NCI-H2196 treated with DMSO at 0.1 percent for 48 hours (cell line): ENCODE data around the gene MED26.
A peak's percentile ranks its signal among the peaks of the same experiment; 100 is the strongest.

ENCODE experiments used
- DNase-seq: peaks from one replicate; lab custom pipeline; 2025; ENCODE audit not compliant: unreplicated experiment; lab: John Stamatoyannopoulos, UW

MED26 gene

DNA sequence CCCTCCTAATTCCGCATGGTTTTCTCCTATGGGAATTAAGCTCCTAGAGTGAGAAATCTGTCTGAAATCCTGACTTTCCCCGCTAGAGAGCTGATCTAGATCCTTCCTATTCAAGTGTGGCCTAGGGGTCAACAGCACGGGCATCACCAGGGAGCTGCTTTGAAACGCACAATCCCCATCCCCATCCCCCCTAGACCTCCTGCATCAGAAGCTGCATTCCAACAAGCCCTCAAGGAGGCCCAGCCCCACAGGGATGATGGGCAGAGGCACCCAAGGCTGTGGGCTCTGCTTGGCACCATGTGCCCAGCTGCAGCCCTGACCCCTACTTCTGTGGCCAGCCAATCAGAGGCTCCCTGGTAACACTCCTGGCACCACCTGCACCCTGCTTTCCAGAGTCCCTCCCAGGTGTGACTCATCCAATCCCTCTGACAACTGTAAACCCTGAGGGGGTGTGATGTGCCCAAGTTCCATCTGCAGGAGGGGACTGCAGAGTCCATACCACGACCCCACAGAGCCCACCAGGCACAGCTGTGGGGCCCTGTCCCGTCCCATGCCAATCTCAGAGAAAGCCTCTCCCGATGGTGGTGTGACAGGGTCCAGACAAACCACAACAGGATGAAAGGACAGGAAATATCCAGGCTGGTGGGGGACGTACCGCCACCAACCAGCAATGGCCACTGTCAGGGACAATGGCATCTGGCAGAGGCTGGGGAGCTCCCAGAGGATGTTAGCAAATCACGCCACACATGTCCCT, 36.0 kb downstream of the MED26 start:
- DNase-seq = no peak

DNA sequence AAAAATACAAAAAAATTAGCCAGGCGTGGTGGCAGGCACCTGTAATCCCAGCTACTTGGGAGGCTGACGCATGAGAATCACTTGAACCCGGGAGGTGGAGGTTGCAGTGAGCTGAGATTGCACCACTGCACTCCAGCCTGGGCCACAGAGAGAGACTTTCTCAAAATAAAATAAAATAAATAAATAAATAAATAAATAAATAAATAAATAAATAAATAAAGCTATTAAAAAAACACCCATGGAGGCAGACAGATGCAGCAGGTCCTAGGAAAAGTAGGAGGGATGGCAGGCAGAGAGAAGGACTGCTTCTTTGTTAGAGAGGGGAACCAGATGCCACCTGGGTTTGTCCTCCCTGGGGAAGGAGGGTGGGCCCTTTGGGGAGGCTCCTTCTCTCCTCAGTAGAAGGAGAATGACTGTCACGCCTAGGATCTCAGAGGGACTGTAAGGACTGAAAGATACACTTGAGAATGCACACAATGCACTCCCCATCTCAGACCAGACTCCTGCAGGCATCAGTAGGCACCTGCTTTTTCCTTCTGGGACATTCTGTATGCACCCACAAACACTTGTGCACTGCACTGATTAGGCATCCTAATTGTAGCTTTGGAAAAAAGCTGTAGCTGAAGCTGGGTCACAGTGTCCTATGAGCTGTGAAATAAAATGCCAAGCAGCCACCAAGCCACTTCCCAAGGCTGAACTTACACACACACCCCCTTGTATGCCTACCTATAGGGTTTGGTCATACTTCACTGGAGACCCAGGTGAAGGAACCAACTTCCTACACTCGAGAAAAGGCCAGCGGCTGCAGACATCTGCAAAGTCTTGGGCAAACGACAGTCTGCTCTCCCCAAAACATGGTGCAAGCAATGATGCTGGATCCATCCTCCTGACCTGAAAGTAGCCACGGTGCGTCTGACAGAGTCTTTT, 36.9 kb downstream of the MED26 start:
- DNase-seq = no peak

DNA sequence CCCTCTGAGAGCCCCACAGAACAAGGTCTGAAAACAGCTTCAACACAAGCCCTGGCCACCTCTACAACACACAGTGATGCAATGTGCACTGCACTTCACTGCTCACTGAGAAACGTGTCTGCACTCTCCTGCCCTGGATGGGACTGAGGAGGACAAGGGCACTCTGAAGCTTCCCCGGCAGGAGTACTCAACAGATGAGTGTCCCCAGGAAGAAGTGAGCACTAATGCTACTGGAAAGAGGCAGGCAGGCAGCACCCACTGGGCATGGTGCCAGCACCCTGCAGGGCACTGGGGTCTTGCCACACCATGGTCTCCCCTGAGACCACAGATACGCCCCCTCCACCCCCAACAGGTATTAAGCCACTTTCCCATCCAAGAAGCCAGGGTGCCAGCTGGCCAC, 38.1 kb downstream of the MED26 start:
- DNase-seq = no peak

DNA sequence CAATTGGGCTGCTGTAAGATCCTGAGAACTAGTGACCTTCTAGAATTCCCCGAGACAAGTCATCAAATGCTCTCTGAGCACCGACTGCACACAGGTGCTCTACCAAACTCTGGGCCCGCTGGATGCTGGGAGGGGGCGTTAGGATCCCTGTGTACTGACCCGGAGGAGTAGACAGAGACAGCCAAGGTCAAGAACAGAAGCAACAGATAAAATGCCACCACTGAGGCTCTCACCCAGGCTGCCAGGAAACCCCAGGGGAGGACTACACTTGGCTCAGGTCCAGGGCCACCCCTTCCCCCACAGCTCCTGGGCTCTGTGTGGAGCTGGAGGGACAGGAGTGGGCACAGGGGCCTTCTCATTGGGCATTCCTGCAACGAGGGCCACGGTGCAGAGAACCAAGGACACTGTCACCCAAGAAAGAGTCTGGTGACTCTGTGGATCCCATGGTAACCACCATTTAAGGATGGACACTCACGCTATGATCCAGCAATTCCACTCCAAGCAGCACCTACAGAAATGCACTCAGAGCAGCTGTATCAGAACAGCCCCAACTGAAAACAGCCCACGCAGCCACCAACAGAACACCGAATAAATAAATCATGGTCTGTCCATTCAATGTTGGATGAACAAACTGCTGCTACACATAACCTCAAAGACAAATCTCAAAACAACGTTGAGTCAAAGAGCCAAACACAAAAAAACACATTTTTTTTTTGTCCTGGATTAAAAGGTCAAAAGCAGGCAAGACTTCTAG, 39.0 kb downstream of the MED26 start:
- no peak for DNase-seq

DNA sequence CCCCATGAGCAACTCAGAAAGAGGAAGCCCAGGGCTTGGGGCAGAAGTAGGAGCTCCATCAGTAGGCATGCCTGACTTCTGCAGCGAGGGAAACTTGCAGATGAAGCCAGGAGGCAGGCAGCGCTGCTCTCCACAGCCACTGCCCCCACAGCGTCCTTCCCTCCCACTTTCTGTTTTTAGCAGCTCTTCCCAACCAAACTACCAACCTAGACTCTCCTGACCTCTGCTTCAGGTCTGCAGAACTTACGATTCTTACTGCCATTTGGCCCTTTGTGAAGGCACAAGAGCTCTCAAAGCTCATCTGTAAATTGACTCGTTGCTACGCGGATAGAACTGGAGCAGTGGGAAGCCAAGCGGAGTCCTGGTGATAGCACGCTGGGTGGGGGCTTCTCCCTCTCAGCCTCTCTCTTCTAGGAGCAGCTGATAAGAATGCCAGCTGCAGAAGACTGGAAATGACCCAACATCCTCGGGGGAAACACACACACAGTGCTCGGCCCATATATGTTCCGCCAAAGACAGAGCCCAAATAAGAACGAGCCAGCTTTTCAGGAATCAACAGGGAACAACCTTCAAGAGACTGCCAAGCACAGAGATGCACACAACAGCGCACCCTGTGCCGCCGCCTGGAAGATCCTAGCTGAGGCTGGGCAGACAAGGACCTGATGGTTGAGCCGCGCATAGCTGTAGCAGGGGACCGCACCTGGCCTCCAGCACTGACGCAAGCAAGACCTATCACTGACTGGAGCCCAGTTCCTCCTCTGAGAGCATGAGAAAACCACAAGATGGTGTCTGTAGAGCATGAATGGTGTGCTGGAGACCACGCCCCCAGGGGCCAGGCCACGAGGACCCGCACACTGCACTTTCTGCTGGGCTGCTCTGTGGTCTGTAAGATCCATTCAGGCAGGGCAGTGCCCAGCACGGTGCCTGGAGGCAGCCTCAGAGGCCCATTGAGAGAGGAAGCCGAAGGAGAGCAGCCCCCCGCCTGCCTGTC, 39.9 kb downstream of the MED26 start:
- DNase-seq = no peak

DNA sequence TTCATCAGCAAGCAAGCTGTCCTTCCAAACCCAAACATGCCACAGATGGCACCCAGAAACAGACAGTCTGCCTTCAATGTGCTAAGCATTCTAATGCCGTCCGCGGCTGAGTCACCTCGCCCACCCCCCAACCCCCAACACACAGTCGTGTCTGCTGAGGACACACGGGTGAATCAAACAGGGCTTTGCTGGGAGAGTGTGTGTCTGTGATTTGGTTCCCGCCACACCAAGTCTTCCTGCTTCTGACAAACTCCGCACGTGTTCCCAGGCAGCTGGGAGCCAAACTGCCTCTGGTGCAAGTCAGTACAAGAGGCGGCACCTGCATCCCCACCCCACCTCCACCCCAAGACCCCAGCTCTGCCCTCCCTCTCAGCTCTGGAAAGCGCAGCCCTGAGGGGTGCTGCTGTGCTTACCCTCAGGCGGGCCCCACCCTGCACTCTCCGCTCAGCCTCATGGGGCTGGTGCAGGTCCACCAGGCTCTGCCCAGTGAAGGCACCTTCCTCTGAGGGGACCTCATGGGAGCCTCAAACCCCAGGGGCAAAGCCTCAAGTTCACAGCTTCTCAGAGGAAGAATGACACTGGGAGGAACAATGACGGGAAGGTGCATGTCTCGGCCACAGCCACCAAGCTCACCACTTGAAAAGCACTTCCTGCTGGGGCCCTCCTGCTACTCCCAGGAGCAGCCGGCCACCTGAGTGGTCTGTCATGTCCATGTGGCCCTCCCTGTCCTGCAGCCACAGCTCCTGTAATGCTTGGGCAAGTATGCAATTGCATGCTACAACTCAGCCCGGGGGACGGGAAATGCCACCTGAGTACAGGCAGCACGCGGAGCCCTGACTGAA, 40.8 kb downstream of the MED26 start:
- no peak for DNase-seq

DNA sequence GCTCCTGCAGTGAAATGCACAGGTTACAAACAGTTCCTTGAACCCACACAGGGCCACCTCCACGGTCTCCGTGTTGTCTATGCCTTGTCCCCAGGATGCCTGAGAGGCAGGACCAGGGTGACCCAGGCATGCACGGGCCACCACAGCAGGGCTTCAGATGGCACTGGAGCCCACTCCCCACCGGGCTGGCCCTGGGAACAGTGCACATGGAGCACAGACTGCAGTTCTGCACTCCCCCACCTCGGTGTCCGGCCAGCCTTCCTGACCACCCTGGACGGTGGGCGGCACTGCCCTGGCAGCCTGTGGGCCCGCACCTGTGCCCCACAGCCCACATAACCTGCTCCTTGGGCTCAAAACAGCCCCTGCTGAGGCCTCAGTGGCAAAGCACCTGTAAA, 41.5 kb downstream of the MED26 start:
- DNase-seq = no peak

DNA sequence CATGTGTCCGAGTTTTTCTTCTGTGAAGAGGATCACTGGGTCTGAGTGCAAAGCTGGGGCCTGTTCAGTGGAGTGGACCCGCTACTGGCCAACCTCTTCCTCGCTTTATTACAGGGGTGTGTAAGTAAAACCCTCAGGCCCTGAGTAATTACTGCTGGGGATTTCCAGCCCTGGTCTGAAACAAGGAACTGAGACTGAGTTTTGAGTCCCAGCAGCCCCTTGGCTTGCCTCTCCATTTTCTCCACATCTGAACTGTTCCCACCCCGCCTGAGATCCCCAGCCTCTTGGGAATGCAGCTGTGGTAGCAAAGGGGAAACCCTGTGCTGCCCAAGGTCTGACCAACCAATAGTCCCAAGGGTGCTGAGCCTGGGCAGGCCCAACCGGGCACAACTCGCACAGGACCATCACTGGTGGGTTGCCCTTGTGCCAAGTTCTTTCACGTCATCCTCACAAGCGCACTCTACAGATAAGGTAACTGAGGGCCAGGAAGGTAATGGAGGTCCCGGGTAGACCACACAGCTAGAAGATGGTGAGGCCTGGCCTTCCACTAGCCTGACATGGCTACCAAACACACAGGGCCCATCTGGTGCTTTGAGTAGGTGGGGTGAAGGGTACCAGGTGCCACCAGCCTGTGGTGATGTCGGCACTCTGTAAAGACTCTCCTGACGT, 42.1 kb downstream of the MED26 start:
- no peak for DNase-seq

DNA sequence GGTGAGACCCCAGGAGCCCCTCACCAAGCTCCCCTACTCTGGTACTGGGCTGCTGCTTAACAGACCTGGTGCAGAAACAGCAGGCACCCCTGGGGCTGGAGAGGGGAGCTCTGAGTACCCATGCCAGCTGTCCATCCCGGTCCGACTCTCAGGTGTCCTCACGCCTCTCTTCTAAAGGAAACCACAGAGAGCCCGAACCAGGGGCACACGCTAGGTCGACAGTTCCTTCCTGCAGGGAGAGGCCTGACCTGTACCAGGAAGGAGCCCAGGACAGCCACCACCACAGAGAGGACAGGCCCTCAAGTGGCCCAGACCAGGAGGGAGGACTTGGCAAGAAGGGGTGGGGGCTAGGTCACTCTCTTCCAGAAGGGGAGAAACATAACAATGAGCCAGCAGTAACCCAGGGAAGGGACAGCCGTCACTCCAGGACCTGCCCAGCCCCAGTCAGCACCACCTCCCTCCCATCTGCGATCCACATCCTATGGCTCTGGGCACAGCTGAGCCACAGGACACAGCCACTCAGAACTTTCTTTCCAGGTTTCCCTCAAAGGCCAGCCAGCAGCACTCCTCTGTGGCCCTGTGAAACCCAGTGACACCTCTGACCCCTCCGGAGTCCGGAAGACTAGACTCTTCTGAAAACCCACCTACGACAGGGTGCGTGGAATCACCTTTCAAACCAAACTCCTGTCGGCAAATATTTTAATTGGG, 42.8 kb downstream of the MED26 start:
- DNase-seq = no peak

DNA sequence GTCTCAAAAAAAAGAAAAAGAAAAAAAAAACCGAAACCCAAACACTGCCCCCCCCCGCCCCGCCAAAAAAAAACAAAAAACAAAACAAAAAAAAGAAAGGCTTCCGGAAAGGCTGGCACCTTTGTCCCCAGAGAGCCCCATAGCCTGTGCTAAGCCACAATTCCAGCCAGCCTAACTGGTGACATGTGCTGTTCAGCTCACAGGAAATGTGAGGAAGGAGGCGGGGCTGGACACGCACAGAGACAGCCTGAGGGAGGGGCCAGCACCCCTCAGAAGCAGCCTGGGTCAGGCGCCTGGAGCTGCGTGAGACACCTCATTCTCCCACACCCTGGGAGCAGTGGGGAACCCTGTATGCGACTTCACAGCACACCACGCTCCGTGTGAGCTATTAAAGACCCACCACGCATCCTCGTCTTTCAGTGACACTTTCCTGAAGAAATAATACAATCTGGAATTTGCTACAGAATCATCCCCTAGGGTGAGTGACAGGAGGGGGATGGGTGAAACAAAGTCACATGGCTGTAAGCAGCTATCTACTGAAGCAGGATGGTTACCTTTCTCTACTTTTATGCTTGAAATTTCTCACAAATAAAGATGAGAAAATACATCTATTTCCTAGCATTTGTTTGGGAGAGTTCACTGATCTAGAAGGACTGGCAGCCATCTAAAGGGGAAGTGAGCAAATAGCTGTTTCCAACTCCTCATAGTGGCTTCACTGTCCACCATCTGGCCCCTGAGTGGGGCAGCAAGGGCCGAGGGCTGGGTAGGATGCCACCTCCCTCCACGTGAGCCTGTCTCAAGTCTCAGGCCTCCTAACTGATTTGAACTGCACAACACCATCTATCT, 43.5 kb downstream of the MED26 start:
- DNase-seq = peak; percentile 29

DNA sequence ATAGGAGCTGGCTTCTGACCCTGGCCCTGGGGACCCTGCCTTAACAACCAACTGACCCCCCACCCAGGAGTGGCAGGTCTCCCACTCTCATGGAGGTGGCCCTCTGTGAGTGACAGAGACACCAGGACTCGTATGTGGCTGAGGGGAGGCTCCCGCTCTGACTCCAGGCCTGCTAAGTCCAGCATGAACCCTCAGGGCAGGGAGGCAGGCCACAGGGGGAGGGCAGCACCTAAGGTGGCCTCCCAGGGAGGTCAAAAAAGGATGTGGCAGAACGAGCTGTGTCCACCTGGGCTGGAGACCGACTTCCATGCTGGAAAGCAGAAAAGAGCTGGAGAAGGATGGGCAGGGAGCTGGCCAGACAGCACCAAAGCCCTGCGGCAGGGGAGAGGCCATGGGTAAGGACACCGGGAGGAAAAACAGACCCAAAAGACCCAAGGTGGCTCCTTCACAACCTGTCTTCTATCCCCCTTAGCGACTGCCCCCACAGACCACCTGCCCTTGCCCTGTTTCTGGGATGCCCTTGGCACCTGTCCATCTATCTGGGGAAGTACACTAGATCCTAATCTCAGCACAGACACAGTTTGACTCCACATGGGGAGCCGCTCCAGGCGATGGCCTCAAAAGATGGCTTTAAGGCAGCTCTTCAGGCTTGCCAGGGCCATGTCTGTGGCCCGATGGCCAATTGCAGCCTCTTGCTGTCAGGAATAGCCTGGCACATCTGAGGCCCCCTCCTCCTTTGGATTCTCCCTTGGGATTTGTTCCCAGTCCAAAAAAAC, 45.3 kb downstream of the MED26 start:
- DNase-seq = no peak

DNA sequence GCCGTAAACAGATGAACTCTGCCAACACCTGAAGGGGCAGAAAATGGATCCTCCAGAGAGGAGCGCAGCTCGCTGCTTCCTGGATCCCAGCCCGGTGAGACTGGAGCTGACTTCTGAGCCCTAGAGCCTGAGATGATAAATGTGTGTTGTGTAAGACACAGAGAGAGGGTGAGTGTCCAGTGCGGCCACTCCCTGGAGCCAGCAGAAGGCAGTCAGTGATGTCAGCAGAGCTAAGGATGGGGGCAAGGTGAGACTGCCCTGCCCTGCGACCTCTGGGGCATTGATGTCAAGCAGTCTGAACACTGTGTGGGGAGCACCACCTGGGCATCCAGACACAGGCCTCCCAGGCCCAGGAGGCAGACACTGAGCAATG, 46.0 kb downstream of the MED26 start:
- no peak for DNase-seq

DNA sequence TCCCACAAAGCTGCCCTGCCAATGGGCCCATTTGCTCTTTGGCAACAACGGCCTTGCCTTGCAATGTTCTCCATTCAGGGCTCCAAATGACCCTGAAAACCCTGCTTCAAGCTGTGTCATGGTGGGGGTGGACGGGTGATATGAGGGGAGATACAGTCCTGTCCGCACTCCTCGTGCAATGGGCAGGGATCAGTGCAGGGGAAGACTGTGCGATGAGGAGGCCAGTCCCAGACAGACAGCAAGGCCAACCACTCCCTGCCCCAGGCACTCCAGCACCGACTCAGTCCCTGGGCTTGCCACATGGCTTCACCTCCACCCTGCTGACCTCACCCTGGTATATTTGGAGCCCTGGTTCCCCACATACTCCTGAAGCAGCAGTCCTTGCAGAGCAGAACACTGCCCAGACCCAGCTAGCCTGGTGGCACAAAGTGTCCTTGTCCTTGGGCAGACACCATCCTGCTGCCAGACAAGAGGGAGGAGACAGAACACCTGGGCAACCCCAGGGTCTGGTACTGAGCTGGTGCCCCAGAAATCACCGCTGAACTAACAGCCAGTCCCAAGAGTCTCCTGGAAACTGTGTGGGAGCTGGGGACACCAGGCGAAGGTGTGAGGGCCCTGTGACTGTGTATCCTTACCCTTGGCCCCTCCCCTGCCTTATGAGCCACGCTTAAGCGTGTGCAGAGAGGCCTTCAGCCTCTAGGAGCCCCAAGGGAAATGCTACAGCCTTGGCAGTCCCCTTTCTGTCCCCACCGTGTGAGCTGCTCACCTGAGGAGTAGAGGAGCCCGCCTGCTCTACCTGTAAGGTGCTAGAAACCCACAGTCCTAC, 46.6 kb downstream of the MED26 start:
- DNase-seq = no peak

DNA sequence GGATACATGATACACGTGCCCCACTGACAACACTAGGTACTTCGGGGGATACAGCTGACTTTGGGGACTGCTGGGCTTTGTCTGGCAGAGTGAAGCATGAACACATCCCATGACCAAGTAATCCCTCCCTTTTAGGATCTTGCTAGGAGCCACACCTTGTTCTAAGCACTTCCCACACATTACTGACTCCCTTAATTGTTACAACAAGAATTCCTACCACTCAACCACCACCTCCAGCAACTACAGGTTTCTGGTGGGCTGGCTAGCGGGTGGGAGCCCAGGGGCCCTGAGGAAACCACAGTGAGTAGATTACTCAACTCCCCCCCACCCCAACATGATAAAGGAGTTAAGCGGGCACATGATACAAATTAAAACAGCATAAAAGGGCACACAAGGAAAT, 48.6 kb downstream of the MED26 start:
- no peak for DNase-seq

DNA sequence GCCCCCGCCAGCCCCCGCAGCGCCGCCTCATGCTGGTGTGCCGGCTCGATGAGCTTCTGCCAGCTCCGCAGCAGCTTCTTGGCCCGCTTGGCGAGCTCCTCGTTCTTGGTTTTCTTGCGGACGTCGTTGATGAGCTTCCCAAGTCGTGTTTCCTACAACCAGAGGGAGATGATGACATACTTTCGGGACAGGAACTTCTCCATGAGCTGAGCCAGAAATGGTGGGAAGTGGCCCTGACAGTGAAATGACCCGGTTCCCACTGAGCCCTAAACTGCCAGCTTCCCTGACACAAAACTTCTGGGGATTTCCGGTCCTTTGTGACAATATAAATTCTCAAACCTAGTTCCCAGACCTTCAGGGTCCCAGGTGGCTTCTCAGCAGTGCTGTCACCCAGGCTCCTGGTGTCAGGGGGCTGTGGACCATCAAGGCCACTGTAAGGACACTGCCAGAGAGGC, 50.4 kb downstream of the MED26 start:
- no peak for DNase-seq
